GM19193 (cell line): Measurements from ENCODE around the gene MTMR12.

Experiments used
- POLR2A ChIP-seq: IDR thresholded peaks from 4 replicates; pipeline ENCODE4 v1.6.1; 2011; ENCODE audit not compliant: insufficient read depth, insufficient read length; ENCODE audit errors: extremely low read depth

MTMR12 gene

DNA sequence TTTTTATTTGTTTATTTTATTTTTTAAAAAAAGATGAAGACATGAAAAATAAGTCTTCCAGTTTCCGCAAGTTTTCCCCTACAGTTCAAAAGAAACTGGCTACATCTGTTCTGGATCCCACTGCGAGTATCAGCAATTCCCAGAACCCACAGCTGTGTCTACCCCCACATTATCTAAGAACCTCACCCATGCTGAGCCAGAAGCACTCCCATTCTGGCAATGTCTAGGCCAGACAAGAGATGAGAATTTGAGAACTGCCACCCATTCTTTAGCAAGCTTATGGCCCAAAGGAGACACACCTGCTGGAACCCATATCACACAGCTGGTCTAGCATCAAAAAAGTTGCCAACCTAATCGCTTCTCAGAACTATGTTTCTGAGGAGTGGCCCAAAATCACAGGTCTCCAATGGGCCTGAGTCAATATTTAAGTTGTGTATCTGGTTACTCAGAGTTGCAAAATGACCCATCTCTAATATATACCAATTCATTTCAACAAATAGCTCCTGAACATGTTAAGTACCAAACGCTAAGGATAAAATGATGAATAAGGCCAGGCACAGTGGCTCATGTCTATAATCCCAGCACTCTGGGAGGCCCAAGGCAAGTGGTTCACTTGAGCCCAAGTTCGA, 27.1 kb downstream of the MTMR12 start:
- TF ChIP-seq POLR2A = no peak

DNA sequence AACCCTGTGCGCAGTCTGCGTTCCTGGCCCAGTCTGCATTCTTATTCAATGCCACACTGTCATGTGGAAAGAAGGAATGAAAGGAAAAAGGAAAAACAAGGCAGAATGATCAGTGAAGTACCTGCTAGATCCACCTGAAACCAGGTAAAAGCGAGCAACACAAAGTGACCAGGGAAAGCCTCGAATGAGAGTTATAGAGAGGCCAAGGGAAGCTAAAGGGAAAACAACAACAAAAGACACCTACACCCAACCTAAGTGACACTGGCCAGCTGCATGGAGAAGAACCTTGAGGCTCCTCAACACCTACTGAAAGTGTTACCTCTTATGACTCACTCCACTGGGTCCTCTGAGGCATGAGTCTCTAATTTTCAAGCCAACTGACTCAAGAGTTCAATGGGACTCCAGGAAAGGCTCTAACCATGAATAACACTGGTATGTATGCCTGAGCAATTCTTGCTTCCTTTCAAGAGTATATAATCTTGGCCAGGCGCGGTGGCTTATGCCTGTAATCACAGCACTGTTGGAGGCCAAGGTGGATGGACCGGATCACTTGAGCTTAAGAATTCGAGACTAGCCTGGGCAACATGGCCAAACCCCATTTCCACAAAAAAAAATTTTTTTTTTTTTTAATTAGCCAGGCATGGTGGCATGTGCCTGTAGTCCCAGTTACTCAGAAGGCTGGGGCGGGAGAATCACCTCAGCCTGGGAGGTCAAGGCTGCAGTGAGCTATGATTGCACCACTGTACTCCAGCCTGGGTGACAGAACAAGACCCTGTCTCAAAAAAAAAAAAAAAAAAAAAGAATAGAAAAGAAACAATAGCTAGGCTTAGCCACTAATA, 29.0 kb downstream of the MTMR12 start:
- no peak for TF ChIP-seq POLR2A

DNA sequence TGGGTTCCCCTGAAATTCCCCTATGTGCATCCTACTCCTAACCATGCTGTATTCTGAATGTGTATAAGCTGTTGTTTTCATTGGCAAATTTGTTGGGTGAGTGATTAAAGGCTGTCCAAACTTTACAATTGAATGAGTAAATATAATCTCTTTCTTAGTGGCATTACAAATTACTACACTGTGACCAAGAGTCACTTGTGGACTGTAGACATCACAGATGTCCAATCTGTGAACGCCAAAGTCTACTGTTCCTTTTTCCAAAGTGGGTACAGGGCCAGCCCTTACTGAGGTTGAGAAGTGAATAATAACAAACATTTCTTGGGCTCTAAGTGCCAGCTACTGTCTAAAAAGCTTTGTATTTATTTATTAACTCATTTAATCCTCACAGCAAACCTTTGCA, 29.7 kb downstream of the MTMR12 start:
- no peak for TF ChIP-seq POLR2A

DNA sequence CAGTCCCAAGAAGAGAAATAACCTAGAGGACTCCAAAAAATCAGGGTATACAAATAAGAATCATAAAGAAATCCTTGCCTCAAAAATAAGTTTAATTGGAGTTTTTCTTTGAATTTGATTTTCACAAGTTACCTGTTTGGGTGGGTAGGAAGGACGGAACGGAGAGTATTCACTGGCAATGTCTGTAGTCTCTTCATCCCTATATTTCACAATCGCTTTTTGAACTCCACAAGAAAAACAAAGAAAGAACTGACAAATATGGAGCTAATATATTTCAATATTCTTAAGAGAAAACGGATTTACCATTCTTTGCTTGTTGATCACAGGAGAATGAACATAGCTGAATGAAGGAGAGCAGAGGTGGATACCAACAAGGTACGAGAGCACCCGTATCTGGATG, 30.1 kb downstream of the MTMR12 start:
- TF ChIP-seq POLR2A = no peak

DNA sequence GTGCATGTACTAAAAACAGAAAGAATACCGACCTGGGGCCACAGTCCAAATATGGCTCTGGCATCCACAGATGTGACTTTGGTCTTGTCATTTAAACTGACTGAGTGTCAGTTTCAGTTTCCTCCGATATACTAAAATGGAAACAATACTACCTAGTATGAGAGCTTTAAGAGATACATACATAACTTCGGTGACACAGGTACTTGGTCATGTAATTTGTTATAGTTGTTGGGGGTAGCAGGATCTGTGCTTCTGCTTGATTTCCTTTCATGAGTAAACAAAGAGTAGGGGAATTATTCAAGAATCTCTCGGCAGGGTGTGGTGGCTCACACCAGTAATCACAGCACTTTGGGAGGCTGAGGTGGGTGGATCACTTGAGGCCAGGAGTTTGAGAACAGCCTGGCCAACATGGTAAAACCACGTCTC, 32.1 kb downstream of the MTMR12 start:
- TF ChIP-seq POLR2A = no peak

DNA sequence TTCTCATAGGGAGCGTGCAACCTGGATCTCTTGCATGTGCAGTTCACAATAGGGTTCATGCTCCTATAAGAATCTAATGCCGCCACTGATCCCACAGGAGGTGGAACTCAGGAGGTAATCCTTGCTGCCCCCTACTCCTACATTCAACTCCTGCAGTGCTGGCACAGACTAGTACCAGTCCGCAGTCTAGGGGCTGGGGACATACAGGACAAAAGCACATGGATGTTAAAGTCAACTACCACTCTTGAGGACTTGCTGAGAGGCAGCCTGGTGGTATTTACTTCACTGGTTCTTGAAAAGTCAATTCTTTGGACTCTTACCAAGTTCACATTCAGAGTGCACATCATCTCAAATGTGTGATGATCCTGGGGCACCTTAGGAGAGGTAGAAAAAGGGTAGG, 33.0 kb downstream of the MTMR12 start:
- TF ChIP-seq POLR2A = no peak

DNA sequence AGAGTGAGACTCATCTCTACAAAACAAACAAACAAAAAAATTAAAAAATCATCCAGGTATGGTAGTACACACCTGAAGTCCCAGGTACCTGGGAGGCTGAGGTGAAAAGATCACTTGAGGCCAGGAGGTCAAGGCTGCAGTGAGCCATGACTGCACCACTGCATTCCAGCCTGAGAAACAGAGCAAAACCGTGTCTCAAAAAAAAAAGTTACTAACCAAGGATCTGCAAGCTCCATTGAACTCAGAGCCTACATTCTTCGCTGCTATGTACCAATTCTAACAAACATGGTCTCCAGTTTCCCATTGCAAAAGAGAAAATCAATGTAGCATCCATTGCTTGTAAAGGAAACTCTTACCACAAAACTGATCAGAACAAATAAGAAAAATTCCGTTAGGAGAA, 33.5 kb downstream of the MTMR12 start:
- TF ChIP-seq POLR2A = no peak

DNA sequence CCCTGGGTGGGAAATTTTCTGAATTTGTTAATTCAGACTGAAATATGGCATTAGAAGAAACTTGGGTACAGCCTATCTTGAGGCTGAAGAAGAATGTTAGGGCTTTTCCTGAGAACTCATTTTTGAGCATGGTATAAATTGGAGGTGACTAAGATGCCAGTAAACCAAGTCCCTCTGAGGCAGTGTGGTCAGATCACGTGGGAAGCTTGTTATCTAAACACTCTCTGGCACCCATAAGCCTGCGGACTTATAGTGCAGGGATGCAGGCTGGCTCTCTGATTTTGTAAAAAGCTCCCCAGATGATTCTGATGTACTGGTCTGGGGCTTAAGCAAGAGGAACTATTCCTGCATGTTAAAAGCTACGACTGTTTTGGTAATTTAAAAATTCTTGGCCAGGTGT, 34.3 kb downstream of the MTMR12 start:
- TF ChIP-seq POLR2A = no peak

DNA sequence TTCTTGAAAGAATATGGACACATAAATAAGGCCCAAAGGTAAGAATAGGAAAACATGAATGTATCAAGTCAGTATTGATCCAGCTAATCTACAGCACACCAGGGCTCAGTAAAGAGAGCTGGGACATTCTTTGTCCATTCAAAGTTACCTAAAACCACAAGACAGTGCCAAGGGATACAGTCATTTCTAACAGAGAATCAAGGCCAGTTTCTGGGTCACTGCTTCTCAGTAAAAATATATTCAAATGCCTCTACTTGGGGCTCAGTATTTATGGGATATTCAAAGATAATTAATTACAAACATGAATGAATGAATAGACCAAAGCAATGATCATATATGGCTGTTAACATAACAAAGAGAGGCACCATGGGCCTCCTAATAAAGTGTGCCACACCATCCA, 34.9 kb downstream of the MTMR12 start:
- no peak for TF ChIP-seq POLR2A

DNA sequence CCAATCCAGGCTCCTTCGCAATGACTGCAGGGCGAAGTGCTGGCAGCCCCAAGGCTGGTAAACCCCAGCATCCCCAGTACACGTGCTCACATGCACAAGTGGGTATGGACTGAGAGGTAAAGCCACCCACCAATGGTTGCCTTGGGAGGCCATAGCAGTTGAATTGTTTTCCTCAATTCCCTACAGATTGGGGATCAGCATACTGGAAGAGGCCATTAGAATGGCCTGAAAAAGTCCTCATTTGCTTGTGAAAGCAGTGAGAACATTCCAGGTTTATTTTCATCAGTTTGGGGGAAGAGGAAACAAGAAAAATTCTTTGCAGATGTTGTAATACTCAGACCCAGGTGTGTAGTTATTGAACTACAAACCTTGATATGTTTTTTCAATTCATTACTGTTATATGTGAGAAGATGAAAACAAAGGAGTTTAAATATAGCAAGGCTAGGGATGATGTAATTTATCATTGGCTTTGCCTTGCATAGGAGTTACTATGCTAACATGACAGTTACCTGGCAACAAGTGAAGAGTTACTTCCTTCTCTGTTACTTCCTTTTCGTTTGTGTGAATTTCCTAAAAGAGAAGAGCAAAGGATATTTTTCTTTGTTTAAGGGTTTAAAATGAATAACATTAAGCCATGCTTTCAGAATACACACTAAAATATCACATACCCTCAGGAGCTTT, 36.4 kb downstream of the MTMR12 start:
- no peak for TF ChIP-seq POLR2A

DNA sequence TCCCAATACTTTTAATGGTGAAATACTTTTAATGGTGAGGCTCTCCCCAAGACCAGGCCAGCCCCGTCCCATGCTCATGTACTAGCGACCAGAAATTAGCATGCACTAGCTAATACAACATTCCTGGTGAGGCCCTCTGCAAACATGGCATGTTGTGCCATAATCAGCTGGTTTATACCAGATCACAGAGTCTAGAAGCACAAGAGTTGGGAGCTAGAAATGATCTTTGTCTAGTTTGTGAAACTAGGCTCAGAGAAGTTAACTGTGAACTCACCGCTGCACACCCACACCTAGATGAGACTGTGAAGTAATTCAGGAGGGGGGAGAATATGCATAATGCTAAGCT, 37.4 kb downstream of the MTMR12 start:
- no peak for TF ChIP-seq POLR2A

DNA sequence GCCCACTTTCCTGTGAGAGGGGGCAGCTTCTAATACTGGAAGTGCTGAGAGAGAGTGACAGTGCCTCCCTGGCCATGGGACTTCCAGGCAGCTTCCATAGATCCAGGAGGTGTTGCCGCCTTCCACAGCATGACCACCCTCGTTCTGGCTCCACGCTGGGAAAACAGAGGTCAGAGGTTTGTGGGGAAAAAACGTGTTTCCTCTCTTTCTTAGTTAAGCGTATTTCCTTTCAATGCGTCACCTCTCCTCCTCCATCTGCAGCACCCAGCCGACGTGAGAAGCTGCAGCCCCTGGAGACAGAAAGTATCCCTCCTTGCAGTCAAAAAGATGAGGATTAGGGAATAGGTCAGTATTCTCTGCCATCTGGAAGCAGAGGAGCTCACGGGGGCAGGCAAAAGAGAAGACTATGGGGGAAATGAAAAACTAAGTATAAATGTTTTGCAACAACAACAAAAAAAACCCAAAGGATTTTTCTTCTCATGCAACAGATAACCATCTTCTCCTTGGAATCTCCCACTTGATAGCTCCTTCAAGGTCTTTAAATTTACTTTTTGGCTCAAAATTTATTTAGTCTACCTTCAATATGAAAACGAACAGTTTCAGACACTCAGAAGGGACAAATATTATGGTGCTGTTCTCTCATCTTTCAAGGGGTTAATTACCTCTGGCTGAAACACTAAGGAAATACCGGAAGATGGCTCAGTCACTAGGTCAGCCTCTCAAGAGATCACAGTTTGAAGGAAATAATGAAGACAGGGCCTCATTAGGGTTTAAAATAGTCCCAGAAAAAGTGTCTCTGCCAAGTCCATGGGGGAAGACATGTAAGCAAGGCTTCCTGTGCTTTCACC, 38.0 kb downstream of the MTMR12 start:
- no peak for TF ChIP-seq POLR2A

DNA sequence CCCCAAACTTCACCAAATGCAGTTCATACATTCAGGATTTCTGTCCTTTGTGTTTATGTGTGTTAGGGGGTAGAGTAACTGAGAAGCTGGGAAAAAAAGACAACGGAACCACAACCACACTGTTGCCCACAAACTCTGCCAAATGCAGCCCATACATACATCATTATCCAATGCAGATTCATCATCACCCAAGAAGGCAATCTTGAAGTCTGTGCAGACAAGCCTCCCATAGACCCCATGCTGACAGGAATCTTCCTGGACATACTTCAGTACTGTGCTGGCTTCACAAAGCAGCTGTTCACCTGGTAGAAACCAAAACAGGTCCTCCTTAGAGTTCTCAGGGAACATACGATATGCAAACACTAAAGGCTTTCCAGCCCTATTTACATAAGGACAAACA, 38.9 kb downstream of the MTMR12 start:
- no peak for TF ChIP-seq POLR2A

DNA sequence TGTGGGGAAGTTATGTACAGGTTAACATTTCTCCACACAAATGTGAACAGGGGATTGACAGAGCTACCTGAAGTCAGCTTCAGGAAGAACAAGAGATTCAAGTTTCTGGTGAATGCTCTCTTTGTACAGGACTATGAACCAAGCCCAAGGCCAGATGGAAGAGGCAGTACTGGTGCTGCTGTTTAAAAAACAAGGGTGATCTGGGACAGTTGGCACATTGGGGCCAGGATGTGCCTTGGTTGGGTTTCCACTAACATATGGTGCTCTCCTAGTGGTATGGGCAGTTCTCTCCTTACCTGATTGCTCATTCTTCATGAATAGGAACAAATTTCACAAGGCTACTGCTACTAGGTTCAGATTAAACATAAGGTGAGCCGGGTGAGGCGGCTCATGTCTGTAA, 40.0 kb downstream of the MTMR12 start:
- no peak for TF ChIP-seq POLR2A

DNA sequence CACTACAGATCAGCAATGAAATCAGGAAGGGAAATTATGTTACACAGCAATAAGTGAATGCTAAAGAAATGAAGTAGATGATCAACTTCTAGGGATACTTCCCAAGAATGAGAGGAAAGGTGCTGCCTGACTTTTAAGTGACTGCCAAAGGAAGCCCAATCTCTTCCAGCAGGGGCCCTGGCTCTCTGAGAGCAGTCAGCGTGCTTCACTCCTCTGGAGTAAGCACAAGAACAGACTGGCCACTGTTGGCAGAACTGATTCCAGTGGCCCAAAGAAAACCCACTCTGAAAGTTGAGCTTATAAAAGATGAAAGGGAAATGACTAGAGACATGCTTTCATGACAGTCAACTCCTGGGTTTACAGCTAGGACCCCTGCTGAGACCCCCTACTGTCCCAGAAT, 41.8 kb downstream of the MTMR12 start:
- no peak for TF ChIP-seq POLR2A
